ENCODE data around the gene PVALB. TPM values are rescaled to one million over a fixed set of nuclear protein-coding genes. Genes with fewer than 3 reads are reported as not detected.
A peak's percentile ranks its signal among the peaks of the same experiment; 100 is the strongest.

Gene PVALB
- total and polyA plus RNA-seq, 5 experiments from 2014 or later = not detected

DNA sequence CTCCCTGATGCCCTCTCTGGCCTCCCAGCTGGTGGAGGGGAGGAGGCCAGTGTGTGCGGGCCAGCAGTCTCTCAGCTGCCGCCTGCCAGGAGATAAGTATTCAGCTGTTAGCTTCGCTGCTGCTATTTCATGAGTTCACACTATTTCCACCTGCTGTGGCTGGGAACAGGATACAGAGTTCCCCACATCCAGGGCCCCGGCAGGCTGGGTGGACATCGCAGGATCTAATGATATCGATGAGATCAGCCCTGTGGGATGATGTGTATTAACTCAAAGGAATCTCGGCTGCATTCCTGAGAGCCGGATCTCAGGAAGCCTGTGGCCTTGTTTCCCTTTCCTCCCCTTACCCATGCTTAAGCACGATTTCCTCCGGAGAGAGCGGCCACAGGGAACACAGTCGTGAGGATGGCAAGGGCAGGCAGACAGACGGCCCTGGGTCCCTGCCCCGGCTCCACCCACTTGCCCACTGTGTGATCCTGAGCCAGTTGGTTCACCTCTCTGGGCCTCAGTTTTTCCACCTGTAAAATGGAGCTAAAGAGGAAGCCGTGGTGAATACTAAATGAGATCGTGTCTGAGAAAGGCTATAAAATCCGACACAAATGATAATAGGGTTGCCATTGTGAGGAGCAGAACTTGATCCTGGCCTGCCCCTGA is 6.5 kb upstream of the PVALB start:
- Mint-ChIP-seq H3K27me3 (peaks cover 25 to 72% (median 47%) of the 10 kb centered on the region in 5 donors), H3K9me3 (no peaks in the 10 kb centered on the region), H3K36me3 (no peaks in the 10 kb centered on the region), H3K4me1 (peaks cover 0 to 8% (median 0%) of the 10 kb centered on the region in 4 donors), H3K27ac (no peak overlapping the region), H3K4me3 (no peak overlapping the region)
- no peak for DNase-seq
- POLR2A ChIA-PET = no interaction called here
- no peak for ATAC-seq

DNA sequence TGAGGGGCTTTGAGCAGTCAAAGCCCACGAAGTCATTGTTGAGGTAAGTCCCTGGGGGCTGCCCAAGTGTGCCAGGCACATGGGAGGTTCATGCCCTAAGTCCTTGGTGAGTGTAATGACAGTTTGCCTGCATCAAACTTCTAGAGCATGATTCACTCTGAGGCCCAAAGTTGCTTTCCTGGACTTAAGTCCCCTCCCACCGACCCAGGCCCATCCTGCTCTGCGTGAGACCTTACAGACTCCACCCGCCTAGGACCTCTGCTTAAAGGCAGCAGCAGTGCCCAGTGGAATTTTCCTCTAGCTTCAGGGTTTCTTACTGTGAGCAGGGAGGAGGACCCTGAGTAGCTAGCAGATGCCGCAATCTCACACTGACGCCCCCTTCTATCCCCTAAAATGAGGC is 5.7 kb upstream of the PVALB start:
- POLR2A ChIA-PET = no interaction called here

DNA sequence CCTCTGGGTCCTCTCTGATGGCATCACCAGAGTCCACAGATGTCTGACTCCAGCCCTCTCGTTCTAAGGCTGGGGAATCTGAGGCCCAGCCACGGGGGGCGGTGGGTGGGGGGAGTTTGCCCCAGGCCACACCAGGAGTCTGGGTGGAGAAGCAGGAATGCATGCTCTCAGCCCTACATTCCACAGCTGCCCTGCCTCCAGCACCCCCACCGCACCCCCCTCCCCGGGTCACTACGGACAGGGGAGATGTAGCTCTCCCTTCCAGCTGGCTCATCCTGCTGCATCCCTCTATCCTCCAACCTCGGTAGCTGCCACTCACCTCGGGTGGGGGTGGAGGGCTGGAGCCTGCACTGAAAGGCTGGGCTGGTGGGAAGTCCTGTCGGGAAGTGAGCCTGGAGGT is 2.3 kb upstream of the PVALB start:
- H3K9me3 Mint-ChIP-seq = no peaks in the 10 kb centered on the region
- H3K27ac Mint-ChIP-seq = no peak overlapping the region
- no peaks in the 10 kb centered on the region for H3K36me3 Mint-ChIP-seq
- no peak overlapping the region for H3K4me3 Mint-ChIP-seq
- ATAC-seq (no peak), DNase-seq (no peak)
- peaks cover 4 to 17% (median 11%) of the 10 kb centered on the region in 4 donors for H3K4me1 Mint-ChIP-seq
- peaks cover 28 to 76% (median 56%) of the 10 kb centered on the region in 5 donors for H3K27me3 Mint-ChIP-seq
- POLR2A ChIA-PET = no interaction called here

More for the DNA sequence above, 5.7 kb upstream of the PVALB start:
- DNase-seq = no peak
- H3K4me3 Mint-ChIP-seq = no peak overlapping the region
- peaks cover 2 to 8% (median 3%) of the 10 kb centered on the region in 4 donors for H3K4me1 Mint-ChIP-seq
- peaks cover 29 to 72% (median 52%) of the 10 kb centered on the region in 5 donors for H3K27me3 Mint-ChIP-seq
- no peaks in the 10 kb centered on the region for H3K9me3 Mint-ChIP-seq
- ATAC-seq = no peak
- no peaks in the 10 kb centered on the region for H3K36me3 Mint-ChIP-seq
- no peak overlapping the region for H3K27ac Mint-ChIP-seq

DNA sequence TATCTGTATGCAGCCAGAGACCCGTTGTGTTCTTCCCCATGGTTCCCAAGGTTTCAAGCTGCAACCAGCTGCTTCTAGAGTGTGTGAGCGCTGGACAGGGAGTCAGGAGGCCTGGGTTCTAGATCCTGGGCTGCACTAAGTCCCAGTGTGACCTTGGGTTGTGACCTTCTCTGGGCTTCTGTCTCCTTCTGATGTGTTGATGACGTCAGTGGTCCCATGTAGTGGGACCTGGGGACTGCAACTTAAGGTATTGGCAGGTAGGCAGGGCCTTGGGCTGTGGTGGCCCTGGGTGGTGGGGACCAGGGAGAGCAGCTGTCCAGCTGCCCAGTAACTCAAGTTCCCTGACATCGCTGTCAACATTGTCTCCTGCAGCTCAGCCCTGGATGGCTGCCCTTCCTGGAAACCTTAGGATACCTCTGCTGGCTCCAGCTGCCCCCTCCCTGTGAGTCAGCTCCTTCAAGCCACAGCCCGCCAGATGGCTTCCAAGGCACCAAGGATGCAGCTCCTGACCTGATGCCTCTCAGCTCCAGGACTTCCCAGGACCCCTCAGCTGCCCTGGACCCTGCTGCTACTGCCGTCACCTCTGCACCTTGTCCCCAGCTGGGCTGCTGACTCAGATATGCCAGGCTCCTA is 1.3 kb upstream of the PVALB start:
- POLR2A ChIA-PET = no interaction called here
- peaks cover 2 to 17% (median 12%) of the 10 kb centered on the region in 4 donors for H3K4me1 Mint-ChIP-seq

DNA sequence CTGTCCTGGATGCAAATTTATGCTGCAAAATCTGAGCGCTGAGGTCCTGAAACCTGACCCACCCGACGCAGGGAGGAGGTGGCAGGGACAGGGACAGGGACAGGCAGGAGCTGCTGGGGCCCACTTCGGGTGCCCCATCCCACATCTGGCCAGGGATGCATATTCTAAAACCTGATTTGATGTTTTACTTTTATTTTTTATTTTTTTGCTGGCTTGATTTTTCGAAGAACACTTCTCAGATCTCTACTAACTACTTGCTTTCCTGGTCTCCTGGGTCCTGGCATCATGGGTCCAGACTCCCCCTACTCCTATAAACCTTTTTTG is 652 bp upstream of the PVALB start:
- POLR2A ChIA-PET = no interaction called here
- Mint-ChIP-seq H3K36me3 (no peaks in the 10 kb centered on the region), H3K4me1 (peaks cover 2 to 17% (median 12%) of the 10 kb centered on the region in 4 donors), H3K27ac (peak overlapping the region in 1 of 10 donors; percentile 30), H3K27me3 (peaks cover 28 to 80% (median 59%) of the 10 kb centered on the region in 5 donors), H3K9me3 (no peaks in the 10 kb centered on the region), H3K4me3 (peak overlapping the region in 8 of 10 donors; percentile 38 to 68 (median 56))
- DNase-seq (no peak), ATAC-seq (no peak)

More for the DNA sequence above, 1.3 kb upstream of the PVALB start:
- Mint-ChIP-seq H3K36me3 (no peaks in the 10 kb centered on the region), H3K4me3 (peak overlapping the region in 5 of 10 donors; percentile 24 to 68 (median 53)), H3K27ac (no peak overlapping the region), H3K9me3 (no peaks in the 10 kb centered on the region), H3K27me3 (peaks cover 28 to 76% (median 60%) of the 10 kb centered on the region in 5 donors)
- DNase-seq = no peak
- no peak for ATAC-seq

DNA sequence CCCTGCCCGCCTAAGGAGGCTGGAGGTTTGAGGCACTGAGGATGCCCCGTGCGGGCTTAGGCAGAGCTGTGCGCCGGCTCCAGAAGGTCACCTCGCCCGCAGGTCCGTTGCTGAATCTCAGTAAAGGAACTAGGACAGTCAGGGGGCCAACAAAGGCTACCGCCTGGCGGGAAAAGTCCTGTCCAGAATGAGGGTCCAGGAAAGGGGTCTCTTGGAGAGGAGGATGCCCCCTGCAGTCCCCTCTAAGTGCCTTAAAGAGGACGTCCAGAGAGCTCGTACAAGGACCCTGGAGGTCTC is 548 bp downstream of the PVALB start:
- DNase-seq = no peak
- POLR2A ChIA-PET = interaction anchor here (0.6 kb wide), 1 partner anchor 414 kb away, joined by 4 read pairs; no protein-coding TSS in a partner anchor
- Mint-ChIP-seq H3K4me3 (peak overlapping the region in 6 of 10 donors; percentile 22 to 56 (median 41)), H3K9me3 (no peaks in the 10 kb centered on the region), H3K4me1 (peaks cover 2 to 17% (median 12%) of the 10 kb centered on the region in 4 donors), H3K27me3 (peaks cover 28 to 80% (median 59%) of the 10 kb centered on the region in 5 donors), H3K27ac (no peak overlapping the region), H3K36me3 (no peaks in the 10 kb centered on the region)
- peak in 1 of 2 donors; percentile 35 for ATAC-seq

DNA sequence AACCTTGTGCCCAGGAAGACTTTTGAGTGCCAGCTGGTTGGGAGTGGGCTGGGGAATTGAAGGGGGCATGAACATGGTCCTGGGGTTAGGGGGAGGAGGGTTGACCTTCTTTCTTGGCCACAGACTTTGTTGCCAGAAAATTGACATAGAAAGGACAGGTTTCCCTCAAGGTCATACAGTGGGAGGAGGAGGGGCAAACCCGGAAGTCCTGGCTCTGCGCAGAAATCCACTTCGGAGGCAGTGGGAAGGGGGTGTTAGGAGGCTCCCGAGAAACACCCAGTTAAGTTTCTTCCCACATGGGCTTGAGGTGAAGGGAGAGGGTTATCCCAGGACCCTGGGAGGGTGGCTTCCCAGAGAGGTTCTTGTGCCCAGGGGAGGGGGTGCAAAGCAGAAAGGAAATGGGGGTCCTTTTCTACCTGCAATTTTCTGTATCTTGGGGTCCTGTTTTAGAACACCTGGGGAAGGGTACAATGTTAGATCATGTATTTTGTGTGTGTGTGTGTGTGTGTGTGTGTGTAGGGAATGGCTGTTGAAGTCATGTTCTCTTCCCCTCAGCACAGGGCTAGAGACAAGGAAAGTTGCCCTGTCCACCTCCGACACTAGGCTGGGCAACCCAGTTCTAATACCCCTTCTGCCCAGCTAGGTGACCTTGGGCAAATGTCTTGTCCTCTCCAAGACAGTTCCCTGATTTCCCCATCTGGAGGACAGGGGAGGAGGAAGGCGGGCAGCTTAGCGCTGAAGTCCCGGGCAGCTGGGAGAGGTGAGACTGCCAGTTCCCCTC is 1.1 kb downstream of the PVALB start:
- Mint-ChIP-seq H3K4me3 (peak overlapping the region in 5 of 10 donors; percentile 18 to 59 (median 52)), H3K27ac (peak overlapping the region in 1 of 10 donors; percentile 67), H3K9me3 (no peaks in the 10 kb centered on the region), H3K27me3 (peaks cover 25 to 76% (median 59%) of the 10 kb centered on the region in 5 donors), H3K4me1 (peaks cover 2 to 17% (median 12%) of the 10 kb centered on the region in 4 donors), H3K36me3 (no peaks in the 10 kb centered on the region)
- POLR2A ChIA-PET = interaction anchor here (0.6 kb wide), 1 partner anchor 415 kb away, joined by 4 read pairs; no protein-coding TSS in a partner anchor
- no peak for DNase-seq
- no peak for ATAC-seq

DNA sequence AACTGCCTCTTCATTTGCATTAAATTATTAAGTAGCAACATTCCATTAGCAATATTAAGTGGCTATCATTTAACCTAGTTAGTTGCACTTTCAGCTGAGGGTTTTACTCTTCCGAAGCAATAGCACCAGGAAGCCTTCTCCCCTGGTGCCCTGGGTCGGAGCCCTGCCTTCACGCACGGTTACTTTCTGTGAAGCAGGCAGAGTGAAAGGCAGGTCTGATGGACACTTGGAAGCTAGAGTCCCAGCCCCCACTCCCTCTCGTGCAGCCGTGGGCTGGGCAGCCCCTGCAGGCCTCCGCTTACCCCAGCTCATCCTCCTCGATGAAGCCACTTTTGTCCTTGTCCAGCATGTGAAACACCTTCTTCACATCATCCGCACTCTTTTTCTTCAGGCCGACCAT is 2.0 kb downstream of the PVALB start:
- POLR2A ChIA-PET = no interaction called here
- Mint-ChIP-seq H3K4me1 (peaks cover 2 to 17% (median 14%) of the 10 kb centered on the region in 4 donors), H3K27ac (no peak overlapping the region), H3K9me3 (no peaks in the 10 kb centered on the region), H3K27me3 (peaks cover 22 to 66% (median 53%) of the 10 kb centered on the region in 5 donors), H3K4me3 (peak overlapping the region in 1 of 10 donors; percentile 56), H3K36me3 (no peaks in the 10 kb centered on the region)
- DNase-seq (no peak), ATAC-seq (no peak)

DNA sequence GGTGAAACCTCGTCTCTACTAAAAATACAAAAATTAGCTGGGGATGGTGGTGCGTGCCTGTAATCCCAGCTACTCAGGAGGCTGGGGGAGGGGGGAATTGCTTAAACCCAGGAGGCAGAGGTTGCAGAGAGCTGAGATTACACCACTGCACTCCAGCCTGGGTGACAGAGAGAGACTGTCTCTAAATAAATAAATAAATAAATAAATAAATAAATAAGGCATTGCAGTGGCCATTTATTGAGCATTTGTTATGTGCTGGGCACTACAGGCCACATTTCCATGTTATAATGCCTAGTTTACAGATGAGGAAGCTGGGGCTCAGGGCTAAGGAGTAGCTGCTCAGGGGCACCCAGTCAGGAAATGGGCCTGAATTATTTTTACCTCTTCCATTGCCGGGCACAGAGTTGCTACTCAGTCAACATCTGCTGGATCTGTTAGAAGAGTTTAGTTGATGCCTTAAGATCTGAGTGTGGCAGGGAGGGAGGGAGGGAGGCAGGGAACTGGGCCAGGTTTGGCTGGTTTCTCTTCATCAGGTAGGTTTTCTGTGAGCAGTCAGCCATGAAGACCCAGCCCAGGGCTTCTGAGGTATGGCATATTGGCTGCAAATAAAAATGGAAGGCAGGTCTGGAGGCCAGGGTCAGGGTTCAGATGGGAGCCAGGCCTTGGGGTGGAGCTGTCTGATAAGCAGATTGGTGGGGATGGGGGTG is 5.6 kb downstream of the PVALB start:
- Mint-ChIP-seq H3K9me3 (no peaks in the 10 kb centered on the region), H3K4me3 (no peak overlapping the region), H3K4me1 (peaks cover 16 to 30% (median 26%) of the 10 kb centered on the region in 4 donors), H3K27ac (no peak overlapping the region), H3K36me3 (no peaks in the 10 kb centered on the region), H3K27me3 (peaks cover 5 to 36% (median 29%) of the 10 kb centered on the region in 5 donors)
- DNase-seq = no peak
- POLR2A ChIA-PET = no interaction called here
- no peak for ATAC-seq

DNA sequence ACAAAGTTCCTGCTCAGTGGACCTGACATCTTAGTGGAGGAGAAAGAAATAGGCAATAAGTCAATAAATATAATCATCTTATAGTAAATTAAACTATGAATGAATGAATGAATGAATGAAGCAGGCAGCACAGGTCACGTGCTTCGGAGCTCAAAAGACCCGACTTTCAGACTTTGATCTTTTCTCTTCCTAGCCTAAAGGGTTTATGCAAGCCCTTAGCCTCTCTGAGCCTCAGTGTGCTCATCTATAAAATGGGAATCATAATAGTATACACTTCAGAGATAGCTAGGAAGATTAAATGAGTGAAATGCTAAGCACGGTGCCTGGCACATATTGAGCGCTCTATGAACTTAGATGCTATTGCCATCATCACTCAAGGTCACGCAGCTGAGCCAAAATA is 7.5 kb downstream of the PVALB start:
- POLR2A ChIA-PET = no interaction called here
- Mint-ChIP-seq H3K4me1 (peaks cover 14 to 24% (median 22%) of the 10 kb centered on the region in 4 donors), H3K27ac (peak overlapping the region in 3 of 10 donors; percentile 47 to 84 (median 73)), H3K27me3 (peaks cover 0 to 18% (median 15%) of the 10 kb centered on the region in 5 donors), H3K36me3 (no peaks in the 10 kb centered on the region), H3K9me3 (no peaks in the 10 kb centered on the region), H3K4me3 (peak overlapping the region in 1 of 10 donors; percentile 55)
- ATAC-seq = no peak
- no peak for DNase-seq

DNA sequence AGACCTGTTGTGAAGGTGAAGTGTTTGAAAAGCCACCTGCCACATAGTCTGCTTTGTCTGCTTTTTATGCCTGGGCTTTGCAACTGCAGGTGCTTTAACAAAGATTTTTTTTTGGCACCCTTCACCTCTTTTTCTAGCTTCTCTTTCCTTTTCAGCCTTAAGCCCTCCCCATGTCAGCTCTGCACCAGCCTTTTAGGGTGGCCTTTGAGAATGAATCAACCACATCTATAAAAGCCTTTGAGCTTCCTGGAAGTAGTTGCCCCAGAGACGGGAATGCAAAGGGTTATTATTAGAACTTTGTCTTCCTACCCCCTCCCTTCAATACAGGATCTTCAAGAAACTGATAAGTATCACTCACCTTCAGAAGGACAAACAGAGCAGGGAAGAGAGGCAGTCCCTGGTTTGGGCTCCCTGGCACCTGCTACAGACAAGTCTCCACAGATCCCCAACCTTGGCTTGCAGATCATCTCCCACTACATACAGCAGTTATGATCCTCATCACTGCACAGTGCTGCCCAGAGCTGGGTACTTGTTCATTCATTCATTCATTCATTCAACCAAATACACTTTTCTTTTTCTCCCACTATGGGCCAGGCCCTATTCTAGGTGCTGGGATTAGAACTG is 8.0 kb downstream of the PVALB start:
- H3K27me3 Mint-ChIP-seq = peaks cover 0 to 13% (median 11%) of the 10 kb centered on the region in 5 donors
- peak overlapping the region in 9 of 10 donors; percentile 9 to 90 (median 51) for H3K27ac Mint-ChIP-seq
- H3K9me3 Mint-ChIP-seq = no peaks in the 10 kb centered on the region
- DNase-seq (peak in 3 of 10 donors; percentile 7 to 24 (median 15)), ATAC-seq (peak in 1 of 2 donors; percentile 73)
- H3K4me1 Mint-ChIP-seq = peaks cover 14 to 24% (median 21%) of the 10 kb centered on the region in 4 donors
- POLR2A ChIA-PET = no interaction called here
- no peaks in the 10 kb centered on the region for H3K36me3 Mint-ChIP-seq
- H3K4me3 Mint-ChIP-seq = peak overlapping the region in 7 of 10 donors; percentile 25 to 60 (median 46)

DNA sequence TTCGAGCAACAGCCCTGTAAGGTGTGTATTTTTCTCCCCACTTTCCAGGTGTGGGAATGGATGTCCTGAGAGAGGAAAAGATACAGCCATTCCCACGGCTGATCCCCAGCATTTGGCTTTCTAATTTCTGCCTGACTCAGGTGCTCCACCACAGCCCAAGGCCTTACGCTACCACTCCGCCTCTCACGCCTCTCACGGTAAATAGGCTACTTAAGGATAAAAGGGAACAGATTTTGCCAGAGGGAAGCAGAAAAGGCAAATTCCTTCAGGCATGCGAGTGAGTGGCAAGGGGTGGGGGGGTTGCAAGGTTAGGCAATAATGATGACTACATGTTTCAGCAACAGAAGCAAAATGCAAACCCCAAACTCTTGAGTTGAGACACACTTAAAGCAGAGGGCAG is 9.2 kb downstream of the PVALB start:
- Mint-ChIP-seq H3K27ac (peak overlapping the region in 3 of 10 donors; percentile 17 to 73 (median 73)), H3K27me3 (peaks cover under 1 to 6% (median 2%) of the 10 kb centered on the region in 5 donors), H3K36me3 (no peaks in the 10 kb centered on the region), H3K9me3 (no peaks in the 10 kb centered on the region), H3K4me1 (peaks cover 14 to 24% (median 21%) of the 10 kb centered on the region in 4 donors), H3K4me3 (peak overlapping the region in 5 of 10 donors; percentile 7 to 60 (median 55))
- no peak for DNase-seq
- ATAC-seq = no peak
- POLR2A ChIA-PET = interaction anchor here (0.7 kb wide), 1 partner anchor 45 kb away, joined by 3 read pairs; no protein-coding TSS in a partner anchor

Data from naive thymus-derived CD8-positive, alpha-beta T cell (primary cell).